Effector memory CD4-positive, alpha-beta T cell (primary cell): ENCODE data around the gene LRCH1.

Experiments
- DNase-seq, 3 donors: peaks; one replicate each; pipeline ENCODE4 v3.0.0-alpha.2; 2020
- H3K27ac ChIP-seq: 2 replicates; pipeline ENCODE4 v1.7.0; 2013; ENCODE audit warnings: mild to moderate bottlenecking, low read length, moderate library complexity; ENCODE audit not compliant: insufficient read depth, poor library complexity, severe bottlenecking
- H3K27me3 ChIP-seq: replicated peaks from 2 replicates; pipeline ENCODE4 v1.7.0; 2013; ENCODE audit warnings: mild to moderate bottlenecking, low read length; ENCODE audit not compliant: insufficient read depth, control insufficient read depth, poor library complexity, severe bottlenecking
- H3K36me3 ChIP-seq: 2 replicates; pipeline ENCODE4 v1.7.0; 2013; ENCODE audit warnings: mild to moderate bottlenecking, low read length, moderate library complexity; ENCODE audit not compliant: control insufficient read depth, insufficient read depth
- H3K4me1 ChIP-seq: 2 replicates; pipeline ENCODE4 v1.7.0; 2013; ENCODE audit warnings: low read length, mild to moderate bottlenecking; ENCODE audit not compliant: control insufficient read depth, insufficient read depth, poor library complexity, severe bottlenecking
- H3K4me3 ChIP-seq: 2 replicates; pipeline ENCODE4 v1.7.0; 2013; ENCODE audit warnings: low read length, low read depth, mild to moderate bottlenecking; ENCODE audit not compliant: insufficient read depth, poor library complexity, severe bottlenecking
- H3K9me3 ChIP-seq: 2 replicates; pipeline ENCODE4 v1.7.0; 2013; ENCODE audit warnings: mild to moderate bottlenecking, low read length, moderate library complexity; ENCODE audit not compliant: control insufficient read depth

Gene LRCH1

GRCh38 chr13:46571189-46571908 lies 18.4 kb downstream of the LRCH1 start:
- no peaks in the 10 kb centered on the region for H3K4me1 ChIP-seq
- no peak for DNase-seq
- H3K27ac ChIP-seq = no peak overlapping the region

GRCh38 chr13:46571909-46572595 lies 19.1 kb downstream of the LRCH1 start:
- Histone ChIP-seq H3K9me3 (no peaks in the 10 kb centered on the region), H3K27ac (no peak overlapping the region), H3K4me3 (no peak overlapping the region), H3K27me3 (no peaks in the 10 kb centered on the region), H3K36me3 (no peaks in the 10 kb centered on the region), H3K4me1 (no peaks in the 10 kb centered on the region)
- DNase-seq = no peak

More at GRCh38 chr13:46571189-46571908, 18.4 kb downstream of the LRCH1 start:
- no peaks in the 10 kb centered on the region for H3K27me3 ChIP-seq
- no peaks in the 10 kb centered on the region for H3K36me3 ChIP-seq
- no peaks in the 10 kb centered on the region for H3K9me3 ChIP-seq
- no peak overlapping the region for H3K4me3 ChIP-seq

- DNase-seq = no peak
- H3K27me3 ChIP-seq = no peaks in the 10 kb centered on the region
These were observed 19.9 kb downstream of the LRCH1 start for GRCh38 chr13:46572752-46573431.

GRCh38 chr13:46575301-46575771 lies 22.4 kb downstream of the LRCH1 start:
- Histone ChIP-seq H3K4me3 (no peak overlapping the region), H3K27me3 (no peaks in the 10 kb centered on the region), H3K36me3 (no peaks in the 10 kb centered on the region), H3K4me1 (peaks cover 11% of the 10 kb centered on the region), H3K27ac (no peak overlapping the region), H3K9me3 (no peaks in the 10 kb centered on the region)
- no peak for DNase-seq

More at GRCh38 chr13:46572752-46573431, 19.9 kb downstream of the LRCH1 start:
- no peaks in the 10 kb centered on the region for H3K36me3 ChIP-seq
- H3K9me3 ChIP-seq = no peaks in the 10 kb centered on the region
- H3K4me1 ChIP-seq = peaks cover 2% of the 10 kb centered on the region
- no peak overlapping the region for H3K4me3 ChIP-seq
- H3K27ac ChIP-seq = no peak overlapping the region

- no peaks in the 10 kb centered on the region for H3K36me3 ChIP-seq
- no peaks in the 10 kb centered on the region for H3K9me3 ChIP-seq
- H3K27me3 ChIP-seq = no peaks in the 10 kb centered on the region
- no peak overlapping the region for H3K27ac ChIP-seq
- peaks cover 11% of the 10 kb centered on the region for H3K4me1 ChIP-seq
- DNase-seq = no peak
- H3K4me3 ChIP-seq = no peak overlapping the region
These were observed 22.9 kb downstream of the LRCH1 start for GRCh38 chr13:46575818-46576221.

- no peaks in the 10 kb centered on the region for H3K36me3 ChIP-seq
- peaks cover 11% of the 10 kb centered on the region for H3K4me1 ChIP-seq
- H3K27me3 ChIP-seq = no peaks in the 10 kb centered on the region
- H3K9me3 ChIP-seq = no peaks in the 10 kb centered on the region
- no peak overlapping the region for H3K4me3 ChIP-seq
- DNase-seq = no peak
- no peak overlapping the region for H3K27ac ChIP-seq
These were observed 23.8 kb downstream of the LRCH1 start for GRCh38 chr13:46576762-46577161.

GRCh38 chr13:46577696-46578589 lies 25.0 kb downstream of the LRCH1 start:
- Histone ChIP-seq H3K36me3 (no peaks in the 10 kb centered on the region), H3K27me3 (no peaks in the 10 kb centered on the region), H3K9me3 (no peaks in the 10 kb centered on the region), H3K4me3 (no peak overlapping the region), H3K4me1 (peaks cover 11% of the 10 kb centered on the region), H3K27ac (no peak overlapping the region)
- DNase-seq = no peak

- peaks cover 11% of the 10 kb centered on the region for H3K4me1 ChIP-seq
- no peak overlapping the region for H3K4me3 ChIP-seq
- no peaks in the 10 kb centered on the region for H3K27me3 ChIP-seq
- DNase-seq = no peak
- no peak overlapping the region for H3K27ac ChIP-seq
- no peaks in the 10 kb centered on the region for H3K9me3 ChIP-seq
- H3K36me3 ChIP-seq = no peaks in the 10 kb centered on the region
These were observed 25.6 kb downstream of the LRCH1 start for GRCh38 chr13:46578590-46578975.

- H3K4me1 ChIP-seq = peaks cover 11% of the 10 kb centered on the region
- no peak overlapping the region for H3K4me3 ChIP-seq
- H3K9me3 ChIP-seq = no peaks in the 10 kb centered on the region
- H3K36me3 ChIP-seq = no peaks in the 10 kb centered on the region
- no peak for DNase-seq
- no peak overlapping the region for H3K27ac ChIP-seq
- no peaks in the 10 kb centered on the region for H3K27me3 ChIP-seq
These were observed 27.4 kb downstream of the LRCH1 start for GRCh38 chr13:46580362-46580839.
